Measurements from ENCODE around the gene NFIA. TPM values are rescaled to one million over a fixed set of nuclear protein-coding genes. Genes with fewer than 3 reads are reported as not detected.

NFIA gene
- total RNA-seq, 1 experiment from 2014 or later: 4.6 TPM

GRCh38 chr1:61392409-61393242 is 310.3 kb downstream of the NFIA start:
- no peak for DNase-seq (ENCODE audit: low read depth)

- no peak for DNase-seq (ENCODE audit: low read depth)
Observed at GRCh38 chr1:61393575-61393974, 311.2 kb downstream of the NFIA start.

GRCh38 chr1:61395146-61395800 is 312.9 kb downstream of the NFIA start:
- no peak for DNase-seq (ENCODE audit: low read depth)

DNA sequence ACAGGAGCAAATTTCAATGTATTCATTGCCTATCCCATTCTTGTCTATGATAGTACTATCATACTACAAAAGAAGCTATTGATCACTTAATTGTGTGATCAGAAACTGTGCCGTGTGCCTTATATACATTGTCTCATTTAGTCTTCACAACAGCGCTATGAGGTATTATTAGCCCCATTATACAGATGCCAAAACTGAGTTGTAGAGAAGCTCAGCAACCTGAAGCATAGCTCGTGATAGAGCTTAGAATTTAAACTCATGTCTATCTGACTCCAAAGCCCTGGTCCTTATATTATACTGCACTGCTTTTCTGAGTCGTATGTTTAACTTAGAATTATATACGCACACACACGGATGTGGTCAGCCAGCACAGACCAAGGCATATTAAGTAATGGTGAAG is 315.1 kb downstream of the NFIA start:
- DNase-seq (ENCODE audit: low read depth): no peak

- DNase-seq (ENCODE audit: low read depth): peak; percentile 18
Observed at GRCh38 chr1:61397935-61398334, 315.6 kb downstream of the NFIA start.

DNA sequence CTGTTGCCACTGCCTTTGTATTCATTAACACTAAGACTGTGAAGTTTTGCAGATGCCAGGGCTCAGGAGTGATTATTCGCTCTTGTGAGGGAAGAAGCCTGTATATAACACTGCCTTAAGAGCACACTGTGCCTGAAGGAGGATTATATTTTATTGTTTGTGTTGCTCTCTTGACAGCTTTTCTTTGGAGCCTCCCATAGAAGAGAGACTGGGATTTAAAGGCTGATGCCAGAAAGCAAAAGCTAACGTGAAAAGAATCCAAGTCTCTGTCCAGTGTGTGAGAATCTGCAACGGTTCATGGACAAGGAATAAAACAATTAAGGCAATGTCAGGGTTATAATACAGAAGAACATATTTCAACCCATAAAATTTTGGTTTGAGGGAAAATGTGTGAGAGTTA is 316.8 kb downstream of the NFIA start:
- DNase-seq (ENCODE audit: low read depth): no peak

DNA sequence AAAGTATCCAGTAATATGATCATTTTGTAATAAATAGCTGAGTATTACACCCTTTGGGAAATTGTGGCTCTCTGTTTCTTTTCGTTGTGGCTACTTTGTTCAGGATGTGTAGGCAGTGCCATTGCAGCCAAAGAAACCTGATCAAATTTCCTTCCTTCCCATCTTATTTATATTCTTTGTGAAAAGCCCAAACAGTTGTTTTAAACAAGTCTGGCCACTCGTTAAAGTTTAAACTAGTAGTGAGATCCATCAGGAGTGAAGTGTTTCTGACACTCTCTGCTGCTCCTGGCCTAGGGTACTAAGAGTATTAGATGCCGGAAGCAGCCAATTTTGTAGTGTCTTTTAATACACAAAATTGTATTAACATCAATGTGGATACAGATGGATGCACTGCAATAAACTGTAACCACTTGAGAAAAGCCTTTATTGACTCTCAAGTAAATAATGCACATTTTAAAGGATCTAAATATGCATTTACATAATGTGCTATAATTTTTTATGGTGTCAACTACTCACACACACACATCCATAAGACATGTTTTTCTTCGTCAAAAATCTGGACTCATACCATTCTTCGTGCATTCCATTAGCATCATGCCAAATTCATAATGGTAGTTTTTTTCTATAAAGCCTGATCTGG is 317.9 kb downstream of the NFIA start:
- DNase-seq (ENCODE audit: low read depth): no peak

- DNase-seq (ENCODE audit: low read depth): no peak
Observed at GRCh38 chr1:61400997-61401396, 318.6 kb downstream of the NFIA start.

- DNase-seq (ENCODE audit: low read depth): no peak
Observed at GRCh38 chr1:61403679-61404596, 321.6 kb downstream of the NFIA start.

DNA sequence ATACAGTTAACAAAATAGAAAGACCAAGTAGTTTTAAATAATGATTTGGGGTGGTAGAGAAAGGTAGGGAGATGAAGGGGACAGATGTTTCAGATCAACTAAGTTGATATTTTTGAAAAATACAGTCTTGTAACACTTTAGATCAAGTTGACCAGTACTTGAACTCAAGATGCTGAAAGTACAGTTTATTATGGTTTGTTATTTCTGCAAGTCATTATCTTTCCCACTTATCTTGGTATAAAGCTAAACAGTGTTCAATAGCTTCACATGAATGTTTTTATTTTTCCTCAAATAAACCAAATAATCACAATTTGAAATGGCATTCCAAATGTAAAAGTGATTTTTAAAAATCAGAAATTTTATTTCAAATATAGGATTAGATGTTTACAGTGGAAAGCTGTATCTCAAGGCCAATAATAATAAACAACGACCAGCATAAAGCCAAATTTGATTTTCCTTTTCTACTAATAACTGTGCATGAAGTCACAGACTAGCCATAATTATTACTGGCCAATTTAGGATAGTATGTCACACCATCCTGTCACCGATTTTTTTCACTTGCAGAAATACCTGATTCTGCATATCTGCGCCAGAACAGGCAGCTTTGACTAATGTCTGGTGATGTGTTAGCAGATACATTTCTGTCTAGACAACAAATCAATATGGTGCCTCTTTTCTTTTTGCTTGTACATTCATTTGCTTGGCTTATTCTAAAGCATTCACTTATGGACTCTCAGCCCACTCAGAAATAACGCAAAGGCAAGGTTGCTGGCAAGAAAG is 322.4 kb downstream of the NFIA start:
- no peak for DNase-seq (ENCODE audit: low read depth)

- DNase-seq (ENCODE audit: low read depth): no peak
Observed at GRCh38 chr1:61406467-61406866, 324.1 kb downstream of the NFIA start.

- no peak for DNase-seq (ENCODE audit: low read depth)
Observed at GRCh38 chr1:61412601-61413000, 330.2 kb downstream of the NFIA start.

GRCh38 chr1:61419196-61419595 is 336.8 kb downstream of the NFIA start:
- no peak for DNase-seq (ENCODE audit: low read depth)

- no peak for DNase-seq (ENCODE audit: low read depth)
Observed at GRCh38 chr1:61419657-61420056, 337.3 kb downstream of the NFIA start.

DNA sequence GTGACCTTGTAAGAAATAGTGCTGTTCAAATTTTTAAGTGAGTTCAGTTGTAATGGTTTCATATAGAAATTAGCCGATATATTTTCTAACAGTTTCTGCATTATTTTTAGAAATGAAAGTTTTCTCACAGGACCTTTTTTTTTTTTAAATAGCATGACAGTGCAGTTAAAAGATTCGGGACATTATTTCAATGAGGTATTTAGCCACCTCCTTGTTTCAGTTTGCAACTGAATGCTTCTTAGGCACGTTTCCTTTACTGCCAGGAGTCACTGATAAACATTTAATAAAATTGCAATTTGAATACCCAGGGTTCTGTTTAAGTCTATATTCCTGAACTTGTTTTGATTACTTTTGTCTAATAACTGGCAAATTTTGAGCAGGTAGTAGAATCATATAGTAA is 337.9 kb downstream of the NFIA start:
- no peak for DNase-seq (ENCODE audit: low read depth)

DNA sequence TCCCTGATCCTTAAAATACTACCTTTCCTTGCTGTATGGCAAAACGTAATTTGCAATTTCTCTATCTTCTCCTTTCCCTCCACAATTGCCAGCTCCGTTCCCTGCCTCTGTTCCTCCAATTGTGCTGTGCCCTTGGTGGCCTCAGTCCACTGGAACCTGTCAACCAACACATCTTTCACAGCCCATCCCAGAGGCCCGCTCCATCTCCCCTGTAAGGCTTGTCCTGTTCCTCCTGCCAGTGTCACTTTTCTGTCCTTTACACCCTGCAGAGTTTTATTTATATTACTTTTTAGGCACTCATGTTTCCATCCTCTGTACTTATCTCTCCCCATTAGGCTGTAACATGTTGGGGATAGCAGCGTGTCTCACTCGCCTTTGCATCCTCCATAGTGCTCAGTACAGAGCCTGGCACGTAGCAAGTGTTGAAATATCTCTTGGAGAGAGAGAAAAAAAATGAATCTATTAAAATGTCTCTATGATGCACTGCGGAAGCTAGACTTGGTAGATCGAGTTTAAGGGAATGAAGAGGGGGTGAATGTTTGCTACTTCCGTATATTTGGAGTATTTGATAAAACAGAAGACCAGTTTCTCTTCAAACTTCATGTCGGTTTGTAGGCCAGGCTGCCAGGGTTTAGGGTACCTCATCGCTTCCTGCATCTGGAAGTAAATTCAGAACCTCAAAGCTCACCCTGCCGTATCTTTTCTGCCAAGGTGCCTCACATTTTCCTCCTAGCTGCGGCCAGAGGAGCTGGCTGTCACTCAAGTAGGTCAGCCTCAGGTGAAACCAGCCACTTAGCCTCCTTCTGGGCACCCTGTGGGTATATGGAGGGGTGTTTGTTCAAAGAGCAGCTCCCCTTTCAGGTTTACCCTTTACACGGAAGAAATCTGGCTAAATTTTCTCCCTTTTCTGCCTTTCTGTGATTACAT is 338.8 kb downstream of the NFIA start:
- no peak for DNase-seq (ENCODE audit: low read depth)

- no peak for DNase-seq (ENCODE audit: low read depth)
Observed at GRCh38 chr1:61423643-61424042, 341.3 kb downstream of the NFIA start.

DNA sequence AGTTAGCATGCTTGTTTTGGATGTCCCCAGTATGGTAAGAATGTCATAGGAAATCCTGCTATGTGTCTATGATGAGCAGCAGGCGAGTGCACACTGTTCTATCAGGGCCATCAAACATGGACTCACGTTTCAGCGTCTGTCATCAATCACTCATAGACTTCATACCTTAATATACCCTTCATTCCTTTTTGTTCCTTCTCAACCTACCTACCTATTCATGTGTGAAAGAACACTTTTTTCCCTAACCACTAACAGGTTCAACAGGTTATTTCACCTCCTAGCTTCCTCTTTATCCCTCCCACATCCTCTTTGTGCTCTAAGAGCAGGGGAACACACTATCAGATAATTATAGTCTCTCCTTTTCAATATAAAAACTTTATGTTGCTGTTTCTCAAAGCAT is 342.0 kb downstream of the NFIA start:
- DNase-seq (ENCODE audit: low read depth): no peak

- DNase-seq (ENCODE audit: low read depth): no peak
Observed at GRCh38 chr1:61425040-61425439, 342.7 kb downstream of the NFIA start.

DNA sequence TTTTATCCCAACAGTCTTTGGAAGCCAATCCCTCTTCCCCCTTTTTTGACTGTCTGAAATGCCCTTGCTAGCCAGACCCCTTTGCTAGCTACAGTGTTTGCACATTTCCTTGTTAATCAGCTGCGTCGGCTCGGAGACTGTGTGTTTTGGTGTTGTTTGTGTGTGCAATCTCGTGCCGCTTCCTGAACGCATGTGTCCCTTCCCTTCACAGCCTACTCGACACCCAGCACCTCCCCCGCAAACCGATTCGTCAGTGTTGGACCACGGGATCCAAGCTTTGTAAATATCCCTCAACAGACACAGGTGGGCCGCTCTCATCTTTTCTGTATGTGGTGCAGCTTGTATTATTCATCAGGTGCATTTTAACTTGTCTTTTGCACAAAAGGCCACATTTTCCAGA is 343.9 kb downstream of the NFIA start:
- DNase-seq (ENCODE audit: low read depth): no peak
